ENCODE results near the gene CEP131. TPM values are rescaled to one million over a fixed set of nuclear protein-coding genes. Genes with fewer than 3 reads are reported as not detected.

Gene CEP131
- total and polyA plus RNA-seq, 2 donors (not counting 3 experiments of a cell fraction or from before 2014, with no cell fraction given) = 5.3 to 17.9 TPM

DNA sequence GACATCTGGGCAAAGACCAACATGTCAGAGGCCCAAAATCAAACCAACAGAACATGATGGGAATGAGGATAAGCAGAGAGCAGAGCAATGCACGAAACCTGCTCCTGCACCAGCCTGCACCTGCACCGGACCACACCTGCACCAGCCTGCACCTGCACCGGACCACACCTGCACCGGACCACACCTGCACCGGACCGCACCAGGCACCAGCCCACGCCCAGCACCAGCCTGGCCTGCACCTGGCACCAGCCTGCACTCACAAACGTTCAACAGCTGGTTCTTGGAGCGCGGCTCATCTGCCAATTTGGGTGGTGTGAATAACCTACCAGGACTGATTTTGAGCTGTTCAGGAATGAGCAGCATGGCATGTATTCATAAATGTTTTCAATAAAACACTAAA lies 18.2 kb downstream of the CEP131 start:
- intact Hi-C loops (cut with micrococcal nuclease) = no loop called here

More for the DNA sequence above, 18.2 kb downstream of the CEP131 start:
- Histone ChIP-seq H3K9me1 (replicated peaks; ENCODE audit: control insufficient read depth, extremely low read depth, insufficient read depth, low read length) (no peaks in the 10 kb centered on the region), H3K4me1 (ENCODE audit: control insufficient read depth, extremely low read depth, insufficient read depth, low read length) (no peaks in the 10 kb centered on the region), H3K4me2 (ENCODE audit: insufficient read depth, low read length) (no peak overlapping the region), H3K9me3 (replicated peaks; ENCODE audit: control insufficient read depth, insufficient read depth, low read length) (no peaks in the 10 kb centered on the region), H3K79me2 (ENCODE audit: control insufficient read depth, insufficient read depth, low read length) (no peaks in the 10 kb centered on the region), H3K27me3 (ENCODE audit: control insufficient read depth in 2 of 2, insufficient read depth in 2 of 2, low read length in 2 of 2) (no peaks in the 10 kb centered on the region), H4K20me1 (replicated peaks; ENCODE audit: control insufficient read depth, extremely low read depth, insufficient read depth, low read length) (no peaks in the 10 kb centered on the region), H3K36me3 (ENCODE audit: control insufficient read depth in 2 of 2, extremely low read depth in 1 of 2, insufficient read depth in 2 of 2, low read length in 2 of 2) (peaks cover 0 to 4% of the 10 kb centered on the region in 2 experiments), H2AFZ (ENCODE audit: low read depth, low read length) (no peak overlapping the region), H3K9ac (replicated peaks; ENCODE audit: extremely low read depth, insufficient read depth, low read length) (no peak overlapping the region), H3K4me3 (replicated peaks in 1 of 3; ENCODE audit: insufficient read depth in 1 of 3, low read depth in 1 of 3, low read length in 3 of 3) (no peak overlapping the region), H3K27ac (ENCODE audit: insufficient read depth, low read depth, low read length) (no peak overlapping the region)
- POLR2A ChIA-PET = no interaction called here
- dilution Hi-C loops (cut with MboI; ENCODE audit: extremely low pct_ligation_motif_present, low sequenced_read_pairs) = no loop called here
- no TSS peak for BruUV-seq (replicated peaks)
- CTCF ChIA-PET = interaction anchor here (2.4 kb wide), 1 partner anchor 62 kb away, joined by 12 read pairs; no protein-coding TSS in a partner anchor
- FAIRE-seq = no peak
- TF ChIP-seq, protein P1, sequence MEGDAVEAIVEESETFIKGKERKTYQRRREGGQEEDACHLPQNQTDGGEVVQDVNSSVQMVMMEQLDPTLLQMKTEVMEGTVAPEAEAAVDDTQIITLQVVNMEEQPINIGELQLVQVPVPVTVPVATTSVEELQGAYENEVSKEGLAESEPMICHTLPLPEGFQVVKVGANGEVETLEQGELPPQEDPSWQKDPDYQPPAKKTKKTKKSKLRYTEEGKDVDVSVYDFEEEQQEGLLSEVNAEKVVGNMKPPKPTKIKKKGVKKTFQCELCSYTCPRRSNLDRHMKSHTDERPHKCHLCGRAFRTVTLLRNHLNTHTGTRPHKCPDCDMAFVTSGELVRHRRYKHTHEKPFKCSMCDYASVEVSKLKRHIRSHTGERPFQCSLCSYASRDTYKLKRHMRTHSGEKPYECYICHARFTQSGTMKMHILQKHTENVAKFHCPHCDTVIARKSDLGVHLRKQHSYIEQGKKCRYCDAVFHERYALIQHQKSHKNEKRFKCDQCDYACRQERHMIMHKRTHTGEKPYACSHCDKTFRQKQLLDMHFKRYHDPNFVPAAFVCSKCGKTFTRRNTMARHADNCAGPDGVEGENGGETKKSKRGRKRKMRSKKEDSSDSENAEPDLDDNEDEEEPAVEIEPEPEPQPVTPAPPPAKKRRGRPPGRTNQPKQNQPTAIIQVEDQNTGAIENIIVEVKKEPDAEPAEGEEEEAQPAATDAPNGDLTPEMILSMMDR (IDR thresholded peaks at IDR 0.05; ENCODE audit: extremely low read depth in 1 of 2, insufficient read depth in 1 of 2, low read depth in 1 of 2, low read length in 2 of 2) = no peak
- TF ChIP-seq POLR2A (IDR thresholded peaks at IDR 0.05; ENCODE audit: low read depth, low read length) = no peak
- no peak for TF ChIP-seq FOS (IDR thresholded peaks at IDR 0.05; ENCODE audit: borderline replicate concordance, insufficient read depth, low read length)
- no peak for TF ChIP-seq EZH2 (IDR thresholded peaks at IDR 0.05; ENCODE audit: borderline replicate concordance, low read depth, low read length, severe bottlenecking)
- no peak for TF ChIP-seq MYC (IDR thresholded peaks at IDR 0.05; ENCODE audit: low read depth, low read length)
- TF ChIP-seq GATA2 (IDR thresholded peaks at IDR 0.05; ENCODE audit: insufficient read depth, insufficient read length, low read depth, low read length) = no peak
- no peak for TF ChIP-seq JUN (IDR thresholded peaks at IDR 0.05; ENCODE audit: borderline replicate concordance, insufficient read depth, insufficient read length, low read depth)
- TF ChIP-seq, protein P2, sequence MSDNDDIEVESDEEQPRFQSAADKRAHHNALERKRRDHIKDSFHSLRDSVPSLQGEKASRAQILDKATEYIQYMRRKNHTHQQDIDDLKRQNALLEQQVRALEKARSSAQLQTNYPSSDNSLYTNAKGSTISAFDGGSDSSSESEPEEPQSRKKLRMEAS (IDR thresholded peaks at IDR 0.05; ENCODE audit: insufficient read depth, insufficient read length) = no peak
- TF ChIP-seq POLR2AphosphoS5 (IDR thresholded peaks at IDR 0.05; ENCODE audit: insufficient read depth, low read depth, low read length) = no peak
- no peak for DNase-seq (ENCODE audit: low read depth, low spot score)
